Measurements from ENCODE around the gene SMG5.

The SMG5 gene

GRCh38 chr1:156281693-156282478, 739 bp downstream of the SMG5 start:
- DNase-seq (ENCODE audit: extremely low spot score, insufficient read length, low read depth) (no peak), FAIRE-seq (peak; percentile 31)

DNA sequence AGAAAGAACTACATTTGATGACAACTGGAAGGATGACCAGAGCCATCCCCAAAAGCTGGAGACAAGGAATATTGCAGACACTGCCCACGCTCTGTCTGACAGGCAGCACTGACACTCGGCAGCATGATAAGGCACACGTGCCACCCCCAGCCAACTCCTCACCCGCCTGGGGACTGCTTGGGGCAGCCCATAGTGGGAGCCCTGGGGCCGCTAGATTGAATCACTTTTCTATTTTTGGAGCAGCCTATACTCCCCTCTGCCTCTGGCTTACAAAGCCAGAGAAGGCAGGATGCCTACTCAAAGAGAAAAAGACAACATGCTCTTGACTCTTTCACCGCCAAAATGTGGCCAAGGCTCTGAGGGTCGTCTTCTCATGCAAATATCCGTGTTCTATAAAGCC, 1.3 kb downstream of the SMG5 start:
- peak; percentile 17 for DNase-seq (ENCODE audit: extremely low spot score, insufficient read length, low read depth)

GRCh38 chr1:156279837-156280236, 2.8 kb downstream of the SMG5 start:
- no peak for DNase-seq (ENCODE audit: extremely low spot score, insufficient read length, low read depth)
- no peak for FAIRE-seq

More for the DNA sequence above, 1.3 kb downstream of the SMG5 start:
- peak; percentile 66 for FAIRE-seq

DNA sequence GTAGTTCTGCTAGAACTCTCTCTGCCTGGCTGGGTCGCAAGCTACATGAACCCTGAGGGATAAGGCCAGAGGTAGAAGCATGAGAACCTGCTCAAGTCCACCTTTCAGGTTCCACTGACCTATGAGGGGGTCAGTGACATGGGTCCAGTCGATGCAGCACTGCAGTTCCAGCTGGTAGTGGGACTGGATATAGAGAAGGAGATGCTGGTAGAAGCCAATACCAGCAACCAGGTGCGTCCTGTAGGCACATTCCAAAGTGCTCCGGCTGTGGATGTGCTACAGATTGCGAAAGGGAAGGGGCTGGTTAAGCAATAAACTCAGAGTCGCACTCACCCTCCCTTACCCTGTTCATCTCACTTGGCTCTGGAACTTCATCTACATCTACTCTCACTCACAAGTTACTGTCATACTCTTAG, 5.7 kb downstream of the SMG5 start:
- FAIRE-seq: no peak

GRCh38 chr1:156276532-156276931, 6.1 kb downstream of the SMG5 start:
- no peak for DNase-seq (ENCODE audit: extremely low spot score, insufficient read length, low read depth)
- no peak for FAIRE-seq

More for the DNA sequence above, 5.7 kb downstream of the SMG5 start:
- no peak for DNase-seq (ENCODE audit: extremely low spot score, insufficient read length, low read depth)

DNA sequence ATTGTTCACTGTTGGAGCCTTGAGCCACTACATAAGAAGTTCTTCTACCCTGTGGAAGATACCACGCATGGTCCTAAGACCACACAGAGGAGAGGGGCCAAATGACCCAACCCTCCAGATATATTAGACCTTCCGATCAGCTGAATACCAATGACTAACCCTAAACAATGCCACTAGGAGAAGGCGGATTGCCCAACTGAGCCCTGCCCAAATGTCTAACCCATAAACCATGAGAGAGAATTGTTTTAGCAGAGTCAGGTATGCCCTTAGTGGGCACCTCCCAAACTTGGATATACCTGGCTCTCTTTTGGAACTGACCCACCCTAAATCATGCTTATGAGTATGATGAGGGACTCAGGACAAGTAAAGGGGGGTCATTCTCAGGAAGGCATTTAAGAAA, 12.3 kb downstream of the SMG5 start:
- FAIRE-seq: no peak
- no peak for DNase-seq (ENCODE audit: extremely low spot score, insufficient read length, low read depth)

GRCh38 chr1:156268336-156268735, 14.3 kb downstream of the SMG5 start:
- FAIRE-seq: no peak
- DNase-seq (ENCODE audit: extremely low spot score, insufficient read length, low read depth): no peak

DNA sequence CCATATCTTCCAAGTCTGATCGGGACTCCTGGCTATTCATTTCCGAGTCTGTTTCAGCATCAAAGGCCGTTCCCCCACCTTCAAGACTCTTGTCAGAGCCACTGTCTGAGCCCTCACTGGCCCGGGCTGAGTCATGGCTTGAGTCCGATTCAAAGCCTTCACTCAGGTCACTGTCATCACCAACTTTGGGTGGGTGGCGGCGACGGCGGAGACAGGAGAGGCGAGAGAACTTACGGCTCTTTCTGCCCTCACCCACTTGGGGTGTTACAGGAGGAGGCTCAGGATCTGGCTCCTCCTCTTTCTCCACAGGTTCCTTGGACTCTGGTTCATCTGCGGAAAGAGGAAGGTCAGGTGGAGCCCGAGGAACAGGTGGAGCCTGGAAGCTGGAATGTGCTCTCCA, 16.6 kb downstream of the SMG5 start:
- no peak for FAIRE-seq

GRCh38 chr1:156263288-156263655, 19.4 kb downstream of the SMG5 start:
- no peak for FAIRE-seq
- DNase-seq (ENCODE audit: extremely low spot score, insufficient read length, low read depth): no peak

More for the DNA sequence above, 16.6 kb downstream of the SMG5 start:
- DNase-seq (ENCODE audit: extremely low spot score, insufficient read length, low read depth): no peak

GRCh38 chr1:156262461-156263287, 20.0 kb downstream of the SMG5 start:
- DNase-seq (ENCODE audit: extremely low spot score, insufficient read length, low read depth): no peak
- FAIRE-seq: no peak

DNA sequence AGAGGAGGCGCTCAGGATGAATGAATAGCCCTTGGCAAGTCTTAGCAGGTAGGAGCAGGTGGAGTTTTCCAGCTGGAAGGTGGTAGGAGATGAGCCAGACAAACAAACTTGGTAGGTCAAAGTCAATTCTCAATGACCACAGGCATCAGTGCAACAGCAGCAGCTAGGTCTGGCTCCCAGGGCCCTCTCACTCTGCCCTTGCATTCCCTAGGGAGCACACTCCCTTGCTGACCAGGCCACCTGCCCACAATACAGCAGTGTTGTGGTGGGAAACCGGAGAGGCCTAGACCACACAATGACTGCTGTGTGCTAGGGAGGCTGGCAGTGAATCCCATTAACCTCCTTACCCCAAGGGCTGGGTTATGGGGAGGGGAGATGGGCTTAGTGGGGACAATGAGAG, 21.7 kb downstream of the SMG5 start:
- DNase-seq (ENCODE audit: extremely low spot score, insufficient read length, low read depth): no peak
- no peak for FAIRE-seq

GRCh38 chr1:156259805-156260204, 22.8 kb downstream of the SMG5 start:
- no peak for FAIRE-seq
- no peak for DNase-seq (ENCODE audit: extremely low spot score, insufficient read length, low read depth)

- no peak for FAIRE-seq
- no peak for DNase-seq (ENCODE audit: extremely low spot score, insufficient read length, low read depth)
Observed at GRCh38 chr1:156258859-156259258, 23.8 kb downstream of the SMG5 start.

DNA sequence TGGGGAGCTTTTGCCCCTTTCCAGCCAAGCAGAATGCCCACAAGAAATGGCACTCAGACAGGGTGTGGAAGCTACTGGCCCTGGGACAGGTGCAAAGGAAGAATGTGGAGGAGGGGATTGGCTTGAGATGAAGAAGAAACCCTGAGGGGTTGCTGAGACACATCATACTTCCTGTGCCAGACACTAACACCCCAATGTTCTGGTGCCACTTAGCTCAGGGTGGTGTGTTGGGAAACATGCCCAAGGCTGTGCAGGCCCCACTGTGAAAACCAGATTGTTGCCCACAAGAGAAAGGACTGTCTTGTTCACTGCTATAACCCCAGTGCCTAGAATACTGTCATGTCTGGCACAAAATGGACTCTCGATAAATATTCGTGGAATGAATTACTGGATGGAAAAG, 24.9 kb downstream of the SMG5 start:
- FAIRE-seq (no peak), DNase-seq (ENCODE audit: extremely low spot score, insufficient read length, low read depth) (no peak)

DNA sequence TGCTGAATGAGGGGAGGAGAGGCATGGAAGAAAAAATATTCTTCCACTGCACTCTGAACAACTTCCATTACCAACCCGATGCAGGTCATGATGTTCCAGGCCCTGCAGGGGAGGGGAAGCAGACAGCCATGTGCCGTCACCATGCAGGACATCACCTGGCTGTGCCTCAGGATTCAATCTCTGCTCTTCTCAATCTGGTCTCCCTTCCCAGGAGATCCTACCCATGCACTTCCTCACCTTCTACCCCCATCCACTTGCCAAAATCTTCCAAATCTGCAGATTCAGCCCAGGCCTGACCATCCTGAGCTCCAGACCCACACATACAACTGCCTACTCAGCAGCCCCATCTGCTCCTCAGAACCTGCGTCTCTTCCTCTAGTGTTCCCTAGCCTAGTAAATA, 29.0 kb downstream of the SMG5 start:
- no peak for FAIRE-seq
- no peak for DNase-seq (ENCODE audit: extremely low spot score, insufficient read length, low read depth)

DNA sequence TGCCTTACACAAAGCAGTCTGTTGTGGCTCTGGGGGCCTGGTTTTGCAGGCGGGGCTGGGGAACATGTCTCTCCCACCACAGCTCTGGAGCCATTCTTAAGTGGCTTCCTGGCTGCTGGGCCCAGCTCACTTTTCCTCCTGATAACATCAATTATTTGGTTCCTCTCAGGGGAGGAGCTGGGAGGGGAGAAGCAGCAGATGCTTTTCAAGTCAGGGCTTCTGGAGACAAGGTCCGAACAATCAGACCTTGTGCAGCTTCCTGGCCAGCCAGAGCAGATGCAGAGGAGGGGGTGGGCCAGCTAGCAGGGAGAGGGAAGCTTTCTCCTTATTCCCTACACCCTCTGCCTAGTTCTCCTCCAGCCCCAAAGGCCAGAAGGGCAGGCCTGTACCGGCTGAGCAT, 31.1 kb downstream of the SMG5 start:
- FAIRE-seq: no peak
- no peak for DNase-seq (ENCODE audit: extremely low spot score, insufficient read length, low read depth)

- DNase-seq (ENCODE audit: extremely low spot score, insufficient read length, low read depth) (no peak), FAIRE-seq (no peak)
Observed at GRCh38 chr1:156249593-156249992, 33.0 kb downstream of the SMG5 start.

- FAIRE-seq: no peak
- no peak for DNase-seq (ENCODE audit: extremely low spot score, insufficient read length, low read depth)
Observed at GRCh38 chr1:156248323-156248683, 34.3 kb downstream of the SMG5 start.

- DNase-seq (ENCODE audit: extremely low spot score, insufficient read length, low read depth) (no peak), FAIRE-seq (no peak)
Observed at GRCh38 chr1:156247460-156248322, 34.9 kb downstream of the SMG5 start, which contains the start of gene PAQR6. Gene PAQR6, minus strand, starts transcription at chr1:156248056. Its CDS starts 1,325 bp downstream, at chr1:156246731.

GRCh38 chr1:156246781-156247459, 35.7 kb downstream of the SMG5 start:
- DNase-seq (ENCODE audit: extremely low spot score, insufficient read length, low read depth) (no peak), FAIRE-seq (no peak)
